Right lobe of liver (tissue), 6 donors: Measurements from ENCODE around the gene LDB2. TPM values are rescaled to one million over a fixed set of nuclear protein-coding genes. Genes with fewer than 3 reads are reported as not detected.

Source experiments
- ATAC-seq, 4 donors: fragments of 200-7000 bp; cut with Tn5 transposase; one replicate each; pipeline ENCODE4 v1.9.1; 2020; ENCODE audit warnings: mild to moderate bottlenecking in 4 of 4, moderate library complexity in 4 of 4
- DNase-seq, 3 donors: peaks; one replicate each; pipeline ENCODE4 v3.0.0-alpha.2; 2020
- H3K27ac ChIP-seq, 3 donors: fragments of 200-600 bp; one replicate each; pipeline ENCODE4 v1.8.0; 2022
- H3K27me3 ChIP-seq, 2 donors: fragments of 200-600 bp; one replicate each; pipeline ENCODE4 v1.8.0; 2022
- H3K36me3 ChIP-seq, 4 donors: fragments of 200-600 bp; sonication (generic) in 1 of 4; one replicate each; pipeline versions ENCODE4 v1.5.1 to v1.8.0; 2017 to 2022; ENCODE audit warnings: control low read depth in 1 of 4
- H3K4me1 ChIP-seq, 4 donors: fragments of 200-600 bp; sonication (generic) in 1 of 4; one replicate each; pipeline versions ENCODE4 v1.5.1 to v1.8.0; 2017 to 2022; ENCODE audit warnings: control low read depth in 1 of 4
- H3K4me3 ChIP-seq, 3 donors: fragments of 200-600 bp; one replicate each; pipeline ENCODE4 v1.8.0; 2022
- H3K9me3 ChIP-seq, 4 donors: fragments of 200-600 bp; sonication (generic) in 1 of 4; one replicate each; pipeline versions ENCODE4 v1.5.1 to v1.8.0; 2017 to 2022; ENCODE audit warnings: control low read depth in 1 of 4
- POLR2A ChIP-seq: fragments of 450-650 bp; IDR thresholded peaks from one replicate; pipeline ENCODE4 v1.6.1; 2017; ENCODE audit warnings: antibody characterized with exemption, mild to moderate bottlenecking
- WGBS: methylation state at CpG from one replicate; pipeline ENCODE4 v1.1.6; 2018; ENCODE audit warnings: low coverage, low lambda C conversion rate; ENCODE audit not compliant: insufficient coverage; ENCODE audit errors: missing lambda C conversion rate; 5-methylcytosine and 5-hydroxymethylcytosine counted together
- intact Hi-C, 2 donors: fragments of 100-400 bp; cut with DNase I; formaldehyde crosslinking; loops; one replicate each; pipeline versions ENCODE4 v1.11.2 to v1.14.1; 2022
- total RNA-seq, 6 experiments: library from RNA; depleted of rRNA in 2 of 6; stranded (reverse); fragments of >200 nt in 2 of 6; fragmentation: NEBNext Ultra II Directional in 3 of 6; extraction: Animal tissue kit (Norgen Biotek cat#: 25700) in 3 of 6; gene quantifications; one replicate each; pipeline versions ENCODE4 v1.1.0 to v1.2.4, GENCODE V29; 2016 to 2023
- TF ChIP-seq, protein P1 (sequence below), 4 donors: fragments of 200-600 bp in 3 of 4; fragments of 450-650 bp in 1 of 4; IDR thresholded peaks; one replicate each; pipeline versions ENCODE4 v1.5.1 to v1.8.0; 2016 to 2022; ENCODE audit warnings: antibody characterized with exemption in 4 of 4, mild to moderate bottlenecking in 2 of 4
- donor health status: DM: no; HTN: yes; CAD: no.
- donor health status: DM: no; HTN: no; CAD: no.
- donor health status: DM: no; HTN: no; CAD: no.
- donor health status: DM: no; HTN: yes; CAD: no.
- donor health status: DM: no; HTN: yes; CAD: no.

Gene LDB2
- total RNA-seq, 6 experiments from 2014 or later: 11.4 to 26.6 (median 17.3) TPM

DNA sequence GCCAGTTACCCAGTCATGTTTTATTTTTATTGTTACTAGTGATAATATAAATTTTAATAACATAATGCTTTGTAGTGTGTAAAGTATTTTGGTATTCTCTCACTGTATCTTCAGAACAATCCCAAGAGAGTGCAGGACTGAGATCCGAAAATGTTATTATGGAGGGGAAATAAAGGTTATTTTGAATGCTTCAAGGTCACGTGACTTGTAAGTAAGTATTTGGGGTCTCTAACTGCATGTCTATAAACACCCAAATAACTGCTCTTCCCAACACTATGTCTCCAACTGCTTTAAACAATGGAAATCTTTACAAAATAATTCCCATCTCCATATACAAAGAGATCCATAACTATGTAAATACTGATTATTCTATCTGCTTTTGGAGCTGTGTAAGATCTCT is 302.2 kb downstream of the LDB2 start:
- 53% methylated on average over 2 of the region's 2 CpGs for WGBS
- TF ChIP-seq, protein P1, sequence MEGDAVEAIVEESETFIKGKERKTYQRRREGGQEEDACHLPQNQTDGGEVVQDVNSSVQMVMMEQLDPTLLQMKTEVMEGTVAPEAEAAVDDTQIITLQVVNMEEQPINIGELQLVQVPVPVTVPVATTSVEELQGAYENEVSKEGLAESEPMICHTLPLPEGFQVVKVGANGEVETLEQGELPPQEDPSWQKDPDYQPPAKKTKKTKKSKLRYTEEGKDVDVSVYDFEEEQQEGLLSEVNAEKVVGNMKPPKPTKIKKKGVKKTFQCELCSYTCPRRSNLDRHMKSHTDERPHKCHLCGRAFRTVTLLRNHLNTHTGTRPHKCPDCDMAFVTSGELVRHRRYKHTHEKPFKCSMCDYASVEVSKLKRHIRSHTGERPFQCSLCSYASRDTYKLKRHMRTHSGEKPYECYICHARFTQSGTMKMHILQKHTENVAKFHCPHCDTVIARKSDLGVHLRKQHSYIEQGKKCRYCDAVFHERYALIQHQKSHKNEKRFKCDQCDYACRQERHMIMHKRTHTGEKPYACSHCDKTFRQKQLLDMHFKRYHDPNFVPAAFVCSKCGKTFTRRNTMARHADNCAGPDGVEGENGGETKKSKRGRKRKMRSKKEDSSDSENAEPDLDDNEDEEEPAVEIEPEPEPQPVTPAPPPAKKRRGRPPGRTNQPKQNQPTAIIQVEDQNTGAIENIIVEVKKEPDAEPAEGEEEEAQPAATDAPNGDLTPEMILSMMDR (IDR thresholded peaks at IDR 0.05): no peak
- no peak for TF ChIP-seq POLR2A
- intact Hi-C loops: no loop called here
- DNase-seq: no peak
- Histone ChIP-seq H3K4me3 (no peak overlapping the region), H3K36me3 (no peaks in the 10 kb centered on the region), H3K9me3 (no peaks in the 10 kb centered on the region), H3K27ac (no peak overlapping the region), H3K4me1 (no peaks in the 10 kb centered on the region), H3K27me3 (no peaks in the 10 kb centered on the region)
- ATAC-seq: no peak

DNA sequence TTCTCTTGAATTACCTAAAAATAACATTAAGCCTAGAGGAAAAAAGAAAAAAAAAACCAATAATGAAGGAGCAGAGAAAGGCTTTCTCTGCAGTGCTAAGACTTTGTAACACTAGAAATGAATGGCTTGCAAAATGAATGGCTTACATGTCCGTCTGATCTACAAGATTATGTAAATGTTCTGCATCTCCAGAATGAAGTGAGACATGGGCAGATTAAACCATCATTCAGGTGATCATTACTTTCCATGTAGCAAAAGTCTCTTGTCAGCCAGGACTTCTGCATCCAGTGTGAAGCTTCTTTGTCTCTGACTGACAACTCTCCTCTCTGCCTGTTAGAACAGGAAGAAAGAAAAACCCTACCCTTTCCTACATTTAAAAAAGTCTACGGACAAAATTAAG is 304.3 kb downstream of the LDB2 start:
- 83% methylated on average over 2 of the region's 2 CpGs for WGBS
- no peak overlapping the region for H3K27ac ChIP-seq
- TF ChIP-seq, protein P1 (IDR thresholded peaks at IDR 0.05): no peak

DNA sequence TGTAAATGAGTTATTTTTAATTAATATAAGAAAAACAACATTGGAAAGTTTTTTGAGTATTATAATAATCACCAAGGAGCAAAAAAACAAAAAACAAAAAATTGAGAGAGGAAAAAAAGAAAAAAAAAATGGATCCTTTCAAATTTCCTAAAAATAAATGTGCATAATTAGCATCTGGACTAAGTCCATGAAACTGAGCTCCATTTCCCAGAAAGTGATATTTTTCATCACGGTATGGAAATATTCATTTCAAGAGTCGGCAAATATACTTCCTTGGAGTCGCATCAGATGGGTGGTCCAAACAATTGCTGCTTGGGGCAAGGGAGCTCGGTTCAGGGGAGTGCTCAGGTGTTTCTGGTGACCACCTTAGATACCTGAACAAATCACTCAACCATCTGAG is 305.1 kb downstream of the LDB2 start:
- H3K27ac ChIP-seq: no peak overlapping the region
- DNase-seq: no peak
- WGBS: 45% methylated on average over 4 of the region's 4 CpGs
- no peaks in the 10 kb centered on the region for H3K4me1 ChIP-seq
- intact Hi-C loops: no loop called here
- no peaks in the 10 kb centered on the region for H3K36me3 ChIP-seq
- no peak overlapping the region for H3K4me3 ChIP-seq
- ATAC-seq: no peak
- H3K27me3 ChIP-seq: no peaks in the 10 kb centered on the region
- H3K9me3 ChIP-seq: no peaks in the 10 kb centered on the region
- TF ChIP-seq POLR2A: no peak
- TF ChIP-seq, protein P1 (IDR thresholded peaks at IDR 0.05): no peak

More for the DNA sequence above, 304.3 kb downstream of the LDB2 start:
- Histone ChIP-seq H3K4me3 (no peak overlapping the region), H3K27me3 (no peaks in the 10 kb centered on the region), H3K4me1 (no peaks in the 10 kb centered on the region), H3K9me3 (no peaks in the 10 kb centered on the region), H3K36me3 (no peaks in the 10 kb centered on the region)
- no peak for DNase-seq
- ATAC-seq: no peak
- intact Hi-C loops: no loop called here

GRCh38 chr4:16591272-16591826 is 307.1 kb downstream of the LDB2 start:
- Histone ChIP-seq H3K27ac (no peak overlapping the region), H3K4me1 (no peaks in the 10 kb centered on the region), H3K27me3 (no peaks in the 10 kb centered on the region), H3K4me3 (no peak overlapping the region), H3K9me3 (no peaks in the 10 kb centered on the region), H3K36me3 (no peaks in the 10 kb centered on the region)
- TF ChIP-seq, protein P1 (IDR thresholded peaks at IDR 0.05): no peak
- TF ChIP-seq POLR2A: no peak
- ATAC-seq: no peak
- intact Hi-C loops: no loop called here
- 85% methylated on average over 3 of the region's 3 CpGs for WGBS
- DNase-seq: no peak

GRCh38 chr4:16590797-16591196 is 307.6 kb downstream of the LDB2 start:
- no peak overlapping the region for H3K4me3 ChIP-seq
- DNase-seq (no peak), ATAC-seq (no peak)
- TF ChIP-seq, protein P1 (IDR thresholded peaks at IDR 0.05): no peak
- no peak for TF ChIP-seq POLR2A
- H3K27ac ChIP-seq: no peak overlapping the region
- 54% methylated on average over 4 of the region's 4 CpGs for WGBS
- intact Hi-C loops: no loop called here
- H3K36me3 ChIP-seq: no peaks in the 10 kb centered on the region
- no peaks in the 10 kb centered on the region for H3K9me3 ChIP-seq
- no peaks in the 10 kb centered on the region for H3K4me1 ChIP-seq
- no peaks in the 10 kb centered on the region for H3K27me3 ChIP-seq
